OCI-M1 (cell line): Measurements from ENCODE around the gene TSPAN15.
A peak's percentile ranks its signal among the peaks of the same experiment; 100 is the strongest.
"Not testable (repeated sequence)": the region's sequence is repeated elsewhere in the genome, so short reads cannot be mapped to it uniquely, and the experiment has no call there.

Source experiments
- DNase-seq: peaks from one replicate; lab custom pipeline; 2025; lab: John Stamatoyannopoulos, UW

The TSPAN15 gene

GRCh38 chr10:69446650-69447151 lies 4.6 kb upstream of the TSPAN15 start:
- DNase-seq: peak; percentile 29

GRCh38 chr10:69449841-69450240 lies 1.4 kb upstream of the TSPAN15 start:
- DNase-seq: peak; percentile 53

- DNase-seq: not testable (repeated sequence)
These were observed 870 bp upstream of the TSPAN15 start for GRCh38 chr10:69450395-69450794.

- DNase-seq: no peak
These were observed 553 bp downstream of the TSPAN15 start for GRCh38 chr10:69451784-69452251.

- no peak for DNase-seq
These were observed 1.6 kb downstream of the TSPAN15 start for GRCh38 chr10:69452676-69453415.

- no peak for DNase-seq
These were observed 2.5 kb downstream of the TSPAN15 start for GRCh38 chr10:69453795-69454194.

GRCh38 chr10:69455006-69455763 lies 3.9 kb downstream of the TSPAN15 start:
- DNase-seq: peak; percentile 11

GRCh38 chr10:69456880-69457693 lies 5.8 kb downstream of the TSPAN15 start:
- no peak for DNase-seq

GRCh38 chr10:69457771-69458237 lies 6.5 kb downstream of the TSPAN15 start:
- no peak for DNase-seq

GRCh38 chr10:69458430-69459100 lies 7.3 kb downstream of the TSPAN15 start:
- no peak for DNase-seq

GRCh38 chr10:69459101-69459790 lies 8.0 kb downstream of the TSPAN15 start:
- no peak for DNase-seq

GRCh38 chr10:69459893-69460575 lies 8.8 kb downstream of the TSPAN15 start:
- no peak for DNase-seq

- no peak for DNase-seq
These were observed 9.4 kb downstream of the TSPAN15 start for GRCh38 chr10:69460576-69461242.

- DNase-seq: no peak
These were observed 10.2 kb downstream of the TSPAN15 start for GRCh38 chr10:69461243-69462025.

GRCh38 chr10:69463886-69464285 lies 12.6 kb downstream of the TSPAN15 start:
- DNase-seq: no peak

GRCh38 chr10:69464401-69464800 lies 13.1 kb downstream of the TSPAN15 start:
- no peak for DNase-seq

- DNase-seq: no peak
These were observed 13.6 kb downstream of the TSPAN15 start for GRCh38 chr10:69464801-69465401.

- no peak for DNase-seq
These were observed 14.3 kb downstream of the TSPAN15 start for GRCh38 chr10:69465457-69466157.
